DND-41 (cell line): ENCODE data around the gene LDLR.

Experiments used
- EZH2 ChIP-seq: IDR thresholded peaks from 3 replicates; pipeline ENCODE4 v1.6.1; 2012; ENCODE audit warnings: borderline replicate concordance, low read depth, mild to moderate bottlenecking, moderate library complexity, low read length, inconsistent platforms; ENCODE audit not compliant: severe bottlenecking
- TF ChIP-seq, protein P1 (sequence below): IDR thresholded peaks from 2 replicates; pipeline ENCODE4 v1.5.1; 2012; ENCODE audit warnings: borderline replicate concordance, low read length, moderate library complexity, mild to moderate bottlenecking; ENCODE audit not compliant: poor library complexity, severe bottlenecking; ENCODE audit errors: extremely low read depth

GRCh38 chr19:11180346-11180745 is 91.1 kb downstream of the LDLR start:
- TF ChIP-seq EZH2: no peak
- TF ChIP-seq, protein P1, sequence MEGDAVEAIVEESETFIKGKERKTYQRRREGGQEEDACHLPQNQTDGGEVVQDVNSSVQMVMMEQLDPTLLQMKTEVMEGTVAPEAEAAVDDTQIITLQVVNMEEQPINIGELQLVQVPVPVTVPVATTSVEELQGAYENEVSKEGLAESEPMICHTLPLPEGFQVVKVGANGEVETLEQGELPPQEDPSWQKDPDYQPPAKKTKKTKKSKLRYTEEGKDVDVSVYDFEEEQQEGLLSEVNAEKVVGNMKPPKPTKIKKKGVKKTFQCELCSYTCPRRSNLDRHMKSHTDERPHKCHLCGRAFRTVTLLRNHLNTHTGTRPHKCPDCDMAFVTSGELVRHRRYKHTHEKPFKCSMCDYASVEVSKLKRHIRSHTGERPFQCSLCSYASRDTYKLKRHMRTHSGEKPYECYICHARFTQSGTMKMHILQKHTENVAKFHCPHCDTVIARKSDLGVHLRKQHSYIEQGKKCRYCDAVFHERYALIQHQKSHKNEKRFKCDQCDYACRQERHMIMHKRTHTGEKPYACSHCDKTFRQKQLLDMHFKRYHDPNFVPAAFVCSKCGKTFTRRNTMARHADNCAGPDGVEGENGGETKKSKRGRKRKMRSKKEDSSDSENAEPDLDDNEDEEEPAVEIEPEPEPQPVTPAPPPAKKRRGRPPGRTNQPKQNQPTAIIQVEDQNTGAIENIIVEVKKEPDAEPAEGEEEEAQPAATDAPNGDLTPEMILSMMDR: no peak
